TTC549 (cell line): ENCODE results near the gene ENOX1.

ENCODE experiments used
- FAIRE-seq: peaks from 2 replicates; lab custom pipeline; 2012; peaks lifted over from hg19 to GRCh38; lab: Jason Lieb, UNC

ENOX1 gene

GRCh38 chr13:43307921-43308433, 478.8 kb downstream of the ENOX1 start:
- FAIRE-seq, result no peak

GRCh38 chr13:43307221-43307920, 479.4 kb downstream of the ENOX1 start:
- FAIRE-seq, result no peak

DNA sequence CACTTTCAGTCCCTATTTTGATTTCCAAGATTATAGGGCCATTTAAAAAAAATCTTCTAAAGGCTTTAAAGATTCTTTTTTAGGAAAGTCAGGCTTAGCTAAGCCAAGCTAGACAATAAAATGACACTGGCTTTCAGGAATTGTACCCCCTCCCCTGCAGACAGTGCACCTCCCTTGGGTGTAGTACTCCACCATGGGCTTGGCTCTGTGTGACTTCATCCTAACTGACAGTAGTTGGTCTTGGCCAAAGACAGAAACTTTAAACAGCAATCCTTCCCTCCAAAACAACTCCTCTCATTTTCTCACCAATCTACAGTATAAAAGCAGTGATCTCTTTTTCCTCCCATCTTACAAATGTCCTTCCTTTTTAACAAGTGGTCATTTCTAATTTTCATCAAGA, 480.4 kb downstream of the ENOX1 start:
- no peak for FAIRE-seq

- FAIRE-seq, result no peak
Measured at GRCh38 chr13:43305416-43305815, 481.4 kb downstream of the ENOX1 start.

DNA sequence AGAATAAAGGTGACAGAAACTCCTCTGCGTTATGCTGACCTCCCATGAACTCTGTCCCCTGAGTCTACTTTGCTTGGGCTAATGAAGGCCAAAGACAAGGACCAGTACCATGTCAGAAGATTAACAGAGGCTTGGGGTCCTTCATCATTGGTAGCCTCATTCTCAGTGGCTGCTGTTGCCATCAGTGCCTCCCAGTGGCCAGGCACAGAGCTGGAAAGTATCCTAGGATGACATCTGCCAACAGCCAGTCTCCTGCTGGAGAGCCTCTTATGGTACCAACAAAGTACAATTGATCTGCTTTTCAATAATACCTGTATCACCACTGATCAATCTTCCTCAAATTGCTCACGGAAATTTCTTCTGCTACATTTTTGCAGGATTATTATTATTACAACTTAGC, 481.8 kb downstream of the ENOX1 start:
- FAIRE-seq, result no peak

DNA sequence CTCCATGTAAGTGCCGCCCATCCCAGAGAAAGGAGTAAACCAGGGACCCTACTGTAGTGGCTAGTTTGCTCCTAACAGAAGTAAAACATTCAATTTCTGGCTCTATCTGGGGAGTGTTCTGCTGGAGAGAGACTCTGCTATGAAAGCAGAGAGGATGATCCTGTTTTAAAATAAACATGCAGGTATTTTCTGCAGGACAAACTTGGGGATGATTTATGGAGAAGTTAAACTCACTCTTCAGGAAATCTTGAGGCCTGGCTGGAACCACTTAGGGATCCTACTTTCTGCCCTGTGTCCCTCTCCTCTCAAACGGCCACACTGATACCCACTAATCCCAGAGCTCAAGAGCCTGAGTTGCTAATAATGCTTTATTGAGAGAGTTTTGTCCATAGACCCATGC, 482.3 kb downstream of the ENOX1 start:
- FAIRE-seq, result no peak

DNA sequence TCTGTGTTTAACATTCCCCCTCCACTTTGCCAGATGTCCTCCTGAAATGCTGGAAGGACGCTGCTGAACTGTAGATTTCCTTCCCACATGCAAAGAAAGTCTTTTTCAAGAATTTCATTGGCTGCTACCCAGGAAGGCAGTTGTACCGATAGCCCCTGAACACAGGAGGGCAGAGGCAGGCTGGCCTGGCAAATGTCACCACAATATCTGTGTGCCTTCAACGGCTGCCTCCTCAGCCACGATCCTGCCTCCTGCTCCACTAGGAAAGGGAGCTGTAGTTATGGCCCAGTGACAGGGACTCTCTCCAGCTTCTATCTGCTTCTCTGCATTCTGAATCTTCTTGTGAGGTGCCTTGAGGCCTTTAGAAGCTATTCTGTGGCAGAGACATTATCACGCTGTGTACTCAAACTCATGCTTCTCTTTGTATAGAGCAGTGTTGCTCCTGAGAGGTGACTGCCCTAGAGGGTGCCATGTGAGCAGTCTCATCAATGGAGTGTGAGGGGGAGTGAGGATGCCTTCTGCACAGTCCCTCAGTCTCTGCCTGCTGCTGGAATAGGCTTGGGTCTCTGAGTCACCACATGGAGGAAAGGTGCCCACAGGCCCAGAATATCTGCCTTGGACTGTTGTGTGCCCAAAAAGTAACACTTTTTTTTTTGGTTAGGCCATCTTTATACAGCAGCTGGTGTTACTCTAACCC, 483.6 kb downstream of the ENOX1 start:
- FAIRE-seq, result no peak

- FAIRE-seq, result no peak
Measured at GRCh38 chr13:43301346-43301969, 485.3 kb downstream of the ENOX1 start.

GRCh38 chr13:43300865-43301264, 485.9 kb downstream of the ENOX1 start:
- no peak for FAIRE-seq

GRCh38 chr13:43299374-43299773, 487.4 kb downstream of the ENOX1 start:
- no peak for FAIRE-seq

GRCh38 chr13:43298816-43299215, 488.0 kb downstream of the ENOX1 start:
- no peak for FAIRE-seq

- FAIRE-seq, result no peak
Measured at GRCh38 chr13:43297967-43298678, 488.6 kb downstream of the ENOX1 start.

DNA sequence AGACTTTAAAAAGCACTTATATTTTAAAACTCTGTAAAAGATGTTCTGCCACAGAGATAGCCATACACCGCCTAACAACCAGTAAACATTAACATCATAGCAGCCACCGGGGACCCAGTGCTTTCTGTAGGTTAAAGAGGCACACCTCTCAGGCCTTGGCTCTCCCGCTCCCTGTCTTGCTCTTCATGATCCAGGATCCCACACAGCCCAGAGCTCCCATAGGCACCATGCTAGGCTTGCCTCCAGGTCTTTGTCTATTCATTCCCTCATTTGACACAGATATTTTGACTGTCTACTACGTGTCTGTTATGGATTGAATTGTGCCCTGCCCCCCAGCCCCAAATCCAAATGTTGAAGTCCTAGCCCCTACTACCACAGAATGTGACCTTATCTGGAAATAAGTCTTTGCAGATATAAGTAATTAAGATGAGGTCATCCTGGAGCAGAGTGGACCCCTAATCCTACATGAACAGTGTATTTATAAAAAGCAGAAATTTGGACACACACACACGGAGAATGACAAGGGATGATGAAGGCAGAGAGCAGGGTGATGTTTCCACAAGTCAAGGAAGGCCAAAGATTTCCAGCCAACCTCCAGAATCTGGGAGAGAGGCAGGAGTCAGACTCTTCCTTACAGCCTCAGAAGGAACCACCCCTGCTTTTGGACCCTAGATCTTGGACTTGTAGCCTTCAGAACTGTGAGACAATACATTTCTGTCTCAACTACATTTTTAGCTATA, 490.8 kb downstream of the ENOX1 start:
- no peak for FAIRE-seq

- FAIRE-seq, result no peak
Measured at GRCh38 chr13:43295321-43295720, 491.5 kb downstream of the ENOX1 start.

- FAIRE-seq, result no peak
Measured at GRCh38 chr13:43294412-43294811, 492.4 kb downstream of the ENOX1 start.

GRCh38 chr13:43293986-43294385, 492.8 kb downstream of the ENOX1 start:
- FAIRE-seq, result no peak

GRCh38 chr13:43293561-43293960, 493.2 kb downstream of the ENOX1 start:
- no peak for FAIRE-seq

GRCh38 chr13:43293008-43293407, 493.8 kb downstream of the ENOX1 start:
- FAIRE-seq, result no peak

GRCh38 chr13:43291287-43292060, 495.3 kb downstream of the ENOX1 start:
- no peak for FAIRE-seq

DNA sequence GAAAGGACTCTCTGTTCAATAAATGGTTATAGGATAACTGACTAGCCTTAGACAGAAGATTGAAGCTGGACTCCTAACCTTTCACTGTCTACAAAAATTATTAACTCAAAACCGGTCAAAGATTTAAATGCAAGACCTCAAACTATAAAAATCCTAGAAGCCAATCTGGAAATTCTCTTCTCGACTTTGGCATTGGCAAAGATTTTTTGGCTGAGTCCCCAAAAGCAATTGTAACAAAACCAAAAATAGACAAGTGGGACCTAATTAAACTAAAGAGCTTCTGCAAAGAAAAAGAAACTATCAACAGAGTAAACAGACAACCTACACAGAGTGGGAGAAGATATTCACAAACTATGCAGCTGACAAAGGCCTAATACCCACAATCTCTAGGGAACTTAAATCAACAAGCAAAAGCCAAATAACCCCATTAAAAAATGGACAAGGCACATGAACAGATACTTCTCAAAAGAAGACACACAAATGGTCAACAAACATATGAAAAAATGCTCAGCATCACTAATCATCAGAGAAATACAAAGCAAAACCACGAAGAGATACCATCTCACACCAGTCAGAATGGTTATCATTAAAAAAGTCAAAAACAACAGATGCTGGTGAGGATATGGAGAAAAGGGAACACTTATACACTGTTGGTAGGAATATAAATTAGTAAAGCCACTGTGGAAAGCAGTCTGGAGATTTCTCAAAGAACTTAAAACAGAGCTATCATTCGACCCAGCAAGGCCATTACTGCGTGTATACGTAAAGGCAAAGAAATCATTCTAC, 497.1 kb downstream of the ENOX1 start:
- FAIRE-seq, result no peak
